RWPE2 (cell line): ENCODE results near the gene TADA2A.
A peak's percentile ranks its signal among the peaks of the same experiment; 100 is the strongest.

ENCODE experiments used
- ATAC-seq: fragments of 200-7000 bp; cut with Tn5 transposase; 3 replicates; pipeline ENCODE4 v1.9.1; 2021; ENCODE audit warnings: low read depth
- DNase-seq: peaks from one replicate; pipeline ENCODE4 v3.0.0-alpha.2; 2020; ENCODE audit warnings: low spot score
- H3K27ac ChIP-seq: fragments of 450-650 bp; 2 replicates; pipeline ENCODE4 v1.5.1; 2017; ENCODE audit warnings: mild to moderate bottlenecking; ENCODE audit not compliant: poor library complexity, severe bottlenecking
- H3K27me3 ChIP-seq: fragments of 250-450 bp; sonication (Bioruptor Pico); 2 replicates; pipeline ENCODE4 v1.5.1; 2021; ENCODE audit warnings: mild to moderate bottlenecking, moderate library complexity; ENCODE audit not compliant: insufficient read depth, poor library complexity, severe bottlenecking
- H3K36me3 ChIP-seq: fragments of 250-450 bp; sonication (Bioruptor Pico); 2 replicates; pipeline ENCODE4 v1.5.1; 2020; ENCODE audit warnings: low read depth, mild to moderate bottlenecking, moderate library complexity
- H3K4me1 ChIP-seq: fragments of 250-450 bp; sonication (Bioruptor Pico); 2 replicates; pipeline ENCODE4 v1.5.1; 2021; ENCODE audit warnings: mild to moderate bottlenecking, moderate library complexity; ENCODE audit not compliant: insufficient read depth, poor library complexity, severe bottlenecking
- H3K4me3 ChIP-seq: fragments of 250-450 bp; sonication (Bioruptor Pico); 2 replicates; pipeline ENCODE4 v1.5.1; 2021; ENCODE audit warnings: mild to moderate bottlenecking, moderate library complexity; ENCODE audit not compliant: severe bottlenecking
- H3K9me3 ChIP-seq: fragments of 250-450 bp; sonication (Bioruptor Pico); 2 replicates; pipeline ENCODE4 v1.5.1; 2021; ENCODE audit warnings: mild to moderate bottlenecking, moderate library complexity; ENCODE audit not compliant: severe bottlenecking
- TF ChIP-seq, protein P1 (sequence below): fragments of 450-650 bp; IDR thresholded peaks from one replicate; pipeline ENCODE4 v1.5.1; 2017; ENCODE audit warnings: mild to moderate bottlenecking, moderate library complexity; ENCODE audit not compliant: poor library complexity, severe bottlenecking

The TADA2A gene

GRCh38 chr17:37480427-37480826, 73.7 kb downstream of the TADA2A start:
- H3K4me3 ChIP-seq = no peak overlapping the region
- no peaks in the 10 kb centered on the region for H3K9me3 ChIP-seq
- H3K27me3 ChIP-seq = no peaks in the 10 kb centered on the region
- H3K4me1 ChIP-seq = peaks cover 43% of the 10 kb centered on the region
- no peak for ATAC-seq
- TF ChIP-seq, protein P1, sequence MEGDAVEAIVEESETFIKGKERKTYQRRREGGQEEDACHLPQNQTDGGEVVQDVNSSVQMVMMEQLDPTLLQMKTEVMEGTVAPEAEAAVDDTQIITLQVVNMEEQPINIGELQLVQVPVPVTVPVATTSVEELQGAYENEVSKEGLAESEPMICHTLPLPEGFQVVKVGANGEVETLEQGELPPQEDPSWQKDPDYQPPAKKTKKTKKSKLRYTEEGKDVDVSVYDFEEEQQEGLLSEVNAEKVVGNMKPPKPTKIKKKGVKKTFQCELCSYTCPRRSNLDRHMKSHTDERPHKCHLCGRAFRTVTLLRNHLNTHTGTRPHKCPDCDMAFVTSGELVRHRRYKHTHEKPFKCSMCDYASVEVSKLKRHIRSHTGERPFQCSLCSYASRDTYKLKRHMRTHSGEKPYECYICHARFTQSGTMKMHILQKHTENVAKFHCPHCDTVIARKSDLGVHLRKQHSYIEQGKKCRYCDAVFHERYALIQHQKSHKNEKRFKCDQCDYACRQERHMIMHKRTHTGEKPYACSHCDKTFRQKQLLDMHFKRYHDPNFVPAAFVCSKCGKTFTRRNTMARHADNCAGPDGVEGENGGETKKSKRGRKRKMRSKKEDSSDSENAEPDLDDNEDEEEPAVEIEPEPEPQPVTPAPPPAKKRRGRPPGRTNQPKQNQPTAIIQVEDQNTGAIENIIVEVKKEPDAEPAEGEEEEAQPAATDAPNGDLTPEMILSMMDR = no peak
- peaks cover 39% of the 10 kb centered on the region for H3K36me3 ChIP-seq
- H3K27ac ChIP-seq = peak overlapping the region; percentile 10
- no peak for DNase-seq

GRCh38 chr17:37481001-37481665, 74.4 kb downstream of the TADA2A start:
- H3K9me3 ChIP-seq = no peaks in the 10 kb centered on the region
- no peak for DNase-seq

DNA sequence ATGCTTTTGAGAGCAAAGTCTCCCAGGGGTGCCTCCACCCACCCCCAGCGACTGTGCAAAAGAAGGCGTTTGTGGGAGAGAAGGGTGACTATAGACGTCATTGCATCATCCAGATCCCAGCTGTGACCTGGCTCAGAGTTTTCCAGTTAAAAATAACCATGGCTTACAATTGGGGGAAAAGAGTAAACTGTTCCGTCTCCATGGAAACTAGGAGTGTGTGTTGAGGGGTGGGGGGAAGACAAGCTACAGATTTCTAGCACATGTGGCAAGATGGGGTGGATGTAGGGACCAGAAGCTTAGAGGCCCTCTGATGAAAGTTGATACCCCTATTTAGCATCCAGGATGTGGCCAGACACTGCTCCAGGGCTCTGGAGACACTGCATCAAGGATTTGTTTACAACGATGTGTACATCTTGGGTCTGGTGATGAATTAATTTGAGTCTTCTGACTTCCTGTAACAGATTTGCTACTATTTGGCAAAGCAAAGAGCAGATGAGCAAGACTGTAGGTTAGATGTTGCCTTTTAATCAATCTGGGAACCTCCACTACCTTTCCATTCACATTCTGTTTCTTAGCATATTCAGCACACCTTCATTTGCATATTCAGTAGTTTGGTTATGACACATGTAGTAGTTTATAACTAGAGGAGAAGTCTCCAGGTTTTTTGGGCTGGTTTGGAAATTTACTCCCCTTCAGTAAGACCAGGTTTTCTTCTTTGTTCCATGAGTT, 76.8 kb downstream of the TADA2A start:
- Histone ChIP-seq H3K27ac (peak overlapping the region; percentile 33), H3K9me3 (no peaks in the 10 kb centered on the region), H3K4me1 (peaks cover 24% of the 10 kb centered on the region), H3K27me3 (no peaks in the 10 kb centered on the region), H3K4me3 (no peak overlapping the region), H3K36me3 (peaks cover 14% of the 10 kb centered on the region)
- DNase-seq (no peak), ATAC-seq (no peak)
- TF ChIP-seq, protein P1 = no peak

More at GRCh38 chr17:37481001-37481665, 74.4 kb downstream of the TADA2A start:
- peaks cover 32% of the 10 kb centered on the region for H3K36me3 ChIP-seq
- peaks cover 36% of the 10 kb centered on the region for H3K4me1 ChIP-seq
- no peaks in the 10 kb centered on the region for H3K27me3 ChIP-seq
- no peak overlapping the region for H3K4me3 ChIP-seq
- no peak for ATAC-seq
- peak overlapping the region; percentile 10 for H3K27ac ChIP-seq
- TF ChIP-seq, protein P1 = no peak

GRCh38 chr17:37485938-37486570, 79.4 kb downstream of the TADA2A start:
- no peaks in the 10 kb centered on the region for H3K27me3 ChIP-seq
- no peak overlapping the region for H3K4me3 ChIP-seq
- H3K36me3 ChIP-seq = no peaks in the 10 kb centered on the region
- H3K9me3 ChIP-seq = no peaks in the 10 kb centered on the region
- H3K4me1 ChIP-seq = peaks cover 22% of the 10 kb centered on the region
- DNase-seq (no peak), ATAC-seq (no peak)
- peak overlapping the region; percentile 94 for H3K27ac ChIP-seq
- TF ChIP-seq, protein P1 = no peak
